Adrenal gland (tissue), 12 donors: Measurements from ENCODE around the gene SLMAP. TPM values are rescaled to one million over a fixed set of nuclear protein-coding genes. Genes with fewer than 3 reads are reported as not detected.

ENCODE experiments used
- DNase-seq, 7 donors: peaks; one replicate each; pipeline ENCODE4 v3.0.0-alpha.2; 2019 to 2020
- H3K27ac ChIP-seq, 5 donors: fragments of 200-600 bp; sonication (generic) in 4 of 5; 1 replicate in 3 of 5; 2 replicates in 2 of 5; pipeline versions ENCODE4 v1.5.1 to v1.8.0; 2016 to 2020; ENCODE audit warnings: mild to moderate bottlenecking in 1 of 5
- H3K27me3 ChIP-seq: fragments of 200-600 bp; 2 replicates; pipeline ENCODE4 v1.8.0; 2021
- H3K36me3 ChIP-seq, 2 donors: fragments of 200-600 bp; replicated peaks in 1 of 2; 1 replicate in 1 of 2; 2 replicates in 1 of 2; pipeline versions ENCODE4 v1.5.1 to v1.8.0; 2018 to 2022
- H3K4me1 ChIP-seq, 2 donors: fragments of 200-600 bp; replicated peaks in 1 of 2; 1 replicate in 1 of 2; 2 replicates in 1 of 2; pipeline versions ENCODE4 v1.5.1 to v1.8.0; 2018 to 2021
- H3K4me3 ChIP-seq, 4 donors: fragments of 200-600 bp; sonication (generic) in 3 of 4; one replicate each; pipeline ENCODE4 v1.5.1; 2016 to 2018
- H3K9me3 ChIP-seq, 3 donors: fragments of 200-600 bp; sonication (generic) in 1 of 3; replicated peaks in 1 of 3; 1 replicate in 2 of 3; 2 replicates in 1 of 3; pipeline versions ENCODE4 v1.5.1 to v1.8.0; 2016 to 2021
- POLR2A ChIP-seq, 2 donors: fragments of 450-650 bp; IDR thresholded peaks; one replicate each; pipeline ENCODE4 v1.6.1; 2017; ENCODE audit warnings: antibody characterized with exemption in 2 of 2, mild to moderate bottlenecking in 2 of 2, moderate library complexity in 1 of 2
- WGBS, 4 donors: extraction: QIAGEN DNeasy Blood & Tissue Kit in 2 of 4; methylation state at CpG; one replicate each; pipeline versions ENCODE4 v1.1.5 to v1.1.7; 2013 to 2017; 5-methylcytosine and 5-hydroxymethylcytosine counted together
- intact Hi-C, 2 donors: fragments of 100-400 bp; cut with DNase I; formaldehyde crosslinking; loops; one replicate each; pipeline versions ENCODE4 v1.14.1 to v1.15.0; 2022 to 2023
- polyA plus RNA-seq, 3 donors: library from polyadenylated mRNA; stranded (reverse); fragments of 200-250 nt in 2 of 3; fragments of 350-450 nt in 1 of 3; fragmentation: Illumina TruSeq in 1 of 3; extraction: RNeasy Lipid Tissue Mini Kit (QIAGEN cat#74804) in 1 of 3; gene quantifications; one replicate each; pipeline ENCODE4 v1.2.3, GENCODE V29; 2013 to 2014
- total RNA-seq, 9 donors: library from RNA; depleted of rRNA in 4 of 9; stranded (reverse); fragments of >200 nt in 4 of 9; fragments of 120-200 nt in 1 of 9; fragmentation: NEBNext Ultra II Directional in 1 of 9; extraction: Animal tissue kit (Norgen Biotek cat#: 25700) in 1 of 9; gene quantifications; one replicate each; pipeline versions ENCODE4 v1.1.0 to v1.2.4, GENCODE V29; 2013 to 2023
- TF ChIP-seq, protein P1 (sequence below), 6 experiments: fragments of 450-650 bp in 4 of 6; fragments of 200-600 bp in 2 of 6; sonication (generic) in 1 of 6; IDR thresholded peaks; 1 replicate in 5 of 6; 2 replicates in 1 of 6; pipeline versions ENCODE4 v1.5.1 to v1.8.0; 2016 to 2021; ENCODE audit warnings: antibody characterized with exemption in 6 of 6, mild to moderate bottlenecking in 2 of 6, moderate library complexity in 1 of 6
- donor health status: healthy with polysubstance abuse.
- donor health status: Bipolar disorder and iron deficiency.
- donor health status: DM: yes; HTN: yes; CAD: no.
- donor health status: DM: no; HTN: no; CAD: no.
- donor health status: DM: no; HTN: no; CAD: no.
- donor health status: DM: yes; HTN: yes; CAD: no.

The SLMAP gene
- total and polyA plus RNA-seq, 12 donors: 18.9 to 134 (median 87.5) TPM

- Histone ChIP-seq H3K27me3 (no peaks in the 10 kb centered on the region), H3K9me3 (no peaks in the 10 kb centered on the region), H3K4me1 (peaks cover 0 to 10% of the 10 kb centered on the region in 2 donors), H3K27ac (no peak overlapping the region), H3K36me3 (no peaks in the 10 kb centered on the region), H3K4me3 (no peak overlapping the region)
- no peak for TF ChIP-seq POLR2A (IDR thresholded peaks at IDR 0.05)
- TF ChIP-seq, protein P1, sequence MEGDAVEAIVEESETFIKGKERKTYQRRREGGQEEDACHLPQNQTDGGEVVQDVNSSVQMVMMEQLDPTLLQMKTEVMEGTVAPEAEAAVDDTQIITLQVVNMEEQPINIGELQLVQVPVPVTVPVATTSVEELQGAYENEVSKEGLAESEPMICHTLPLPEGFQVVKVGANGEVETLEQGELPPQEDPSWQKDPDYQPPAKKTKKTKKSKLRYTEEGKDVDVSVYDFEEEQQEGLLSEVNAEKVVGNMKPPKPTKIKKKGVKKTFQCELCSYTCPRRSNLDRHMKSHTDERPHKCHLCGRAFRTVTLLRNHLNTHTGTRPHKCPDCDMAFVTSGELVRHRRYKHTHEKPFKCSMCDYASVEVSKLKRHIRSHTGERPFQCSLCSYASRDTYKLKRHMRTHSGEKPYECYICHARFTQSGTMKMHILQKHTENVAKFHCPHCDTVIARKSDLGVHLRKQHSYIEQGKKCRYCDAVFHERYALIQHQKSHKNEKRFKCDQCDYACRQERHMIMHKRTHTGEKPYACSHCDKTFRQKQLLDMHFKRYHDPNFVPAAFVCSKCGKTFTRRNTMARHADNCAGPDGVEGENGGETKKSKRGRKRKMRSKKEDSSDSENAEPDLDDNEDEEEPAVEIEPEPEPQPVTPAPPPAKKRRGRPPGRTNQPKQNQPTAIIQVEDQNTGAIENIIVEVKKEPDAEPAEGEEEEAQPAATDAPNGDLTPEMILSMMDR (IDR thresholded peaks at IDR 0.05): no peak
- WGBS, 4 donors: 86 to 95% (median 92%) methylated on average over 5 of the region's 5 CpGs
- intact Hi-C loops: no loop called here
- DNase-seq: no peak
These were observed 16.1 kb upstream of the SLMAP start for GRCh38 chr3:57740027-57740426.

DNA sequence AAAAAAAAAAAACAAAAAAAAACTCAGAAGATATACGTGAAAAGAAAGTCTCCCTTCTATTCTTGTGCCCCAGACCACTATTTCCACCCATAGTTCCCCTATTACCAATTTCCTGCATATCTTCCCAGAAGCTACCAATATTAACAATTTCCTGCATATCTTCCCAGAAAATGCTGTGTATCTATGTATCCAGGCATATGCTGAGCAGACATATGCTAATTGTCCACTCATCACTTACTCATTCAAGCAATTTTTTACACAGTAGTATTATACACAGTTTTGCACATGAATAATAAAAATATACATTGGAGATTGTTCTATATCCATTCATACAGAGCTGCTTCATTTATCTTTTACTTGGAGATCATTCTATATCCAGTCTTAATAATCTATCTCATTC lies 12.6 kb upstream of the SLMAP start:
- no peak overlapping the region for H3K27ac ChIP-seq
- H3K4me1 ChIP-seq: peaks cover 0 to 4% of the 10 kb centered on the region in 2 donors
- 67 to 76% (median 72%) methylated on average over 1 of the region's 1 CpG for WGBS, 4 donors
- H3K4me3 ChIP-seq: no peak overlapping the region
- no peak for DNase-seq
- no peaks in the 10 kb centered on the region for H3K9me3 ChIP-seq
- no peaks in the 10 kb centered on the region for H3K27me3 ChIP-seq
- intact Hi-C loops: no loop called here
- TF ChIP-seq, protein P1 (IDR thresholded peaks at IDR 0.05): no peak
- TF ChIP-seq POLR2A (IDR thresholded peaks at IDR 0.05): no peak
- H3K36me3 ChIP-seq: no peaks in the 10 kb centered on the region

- no peak for TF ChIP-seq POLR2A (IDR thresholded peaks at IDR 0.05)
- TF ChIP-seq, protein P1 (IDR thresholded peaks at IDR 0.05): no peak
These were observed 11.0 kb upstream of the SLMAP start for GRCh38 chr3:57745101-57745500.

DNA sequence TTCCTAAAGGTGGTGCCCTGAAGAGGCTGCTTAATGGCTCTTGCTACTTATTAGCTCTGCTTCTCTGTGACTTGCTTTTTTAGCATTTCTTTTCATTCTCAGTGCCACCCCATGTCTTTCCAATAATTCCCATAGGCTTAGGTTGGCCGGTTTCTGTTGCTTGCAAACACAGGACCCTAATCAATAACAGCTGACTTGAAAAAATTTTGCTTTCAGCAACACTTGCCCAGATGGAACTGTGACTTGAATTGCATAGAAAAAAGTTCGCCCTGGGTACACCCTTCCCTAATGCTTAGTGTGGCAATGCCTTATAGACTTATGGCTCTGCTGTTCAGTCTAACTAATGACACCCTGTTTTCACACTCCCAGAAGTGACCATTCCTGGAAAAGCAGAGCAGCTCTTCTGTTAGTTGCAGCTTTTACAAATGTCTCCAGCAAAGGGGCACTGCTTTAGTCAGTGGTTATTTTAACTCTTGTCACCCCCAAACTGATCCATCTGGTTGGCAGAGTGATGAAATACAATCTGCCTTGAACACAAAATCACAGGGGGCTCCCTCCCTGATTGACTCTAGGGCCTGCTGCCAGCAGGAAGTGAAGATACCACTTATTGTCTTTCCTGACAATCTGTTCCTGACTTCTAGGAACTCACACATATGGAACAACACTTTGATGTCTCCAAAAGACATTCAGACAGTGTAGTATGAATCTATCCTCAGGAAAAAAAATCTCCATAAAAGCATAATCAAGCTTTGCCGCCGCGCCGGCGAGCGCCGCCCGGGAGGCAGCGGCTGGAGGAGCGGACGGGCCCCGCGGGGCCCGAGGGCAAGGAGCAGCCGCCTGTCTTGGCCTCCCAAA lies 9.7 kb upstream of the SLMAP start:
- no peaks in the 10 kb centered on the region for H3K4me1 ChIP-seq
- no peaks in the 10 kb centered on the region for H3K27me3 ChIP-seq

More at GRCh38 chr3:57745101-57745500, 11.0 kb upstream of the SLMAP start:
- no peaks in the 10 kb centered on the region for H3K36me3 ChIP-seq
- H3K9me3 ChIP-seq: no peaks in the 10 kb centered on the region
- no peak overlapping the region for H3K4me3 ChIP-seq
- no peaks in the 10 kb centered on the region for H3K27me3 ChIP-seq
- H3K27ac ChIP-seq: no peak overlapping the region
- intact Hi-C loops: no loop called here
- no peaks in the 10 kb centered on the region for H3K4me1 ChIP-seq
- WGBS, 4 donors: 91 to 95% (median 94%) methylated on average over 3 of the region's 3 CpGs
- no peak for DNase-seq

More for the DNA sequence above, 9.7 kb upstream of the SLMAP start:
- no peak for DNase-seq
- WGBS, 4 donors: 83 to 98% (median 95%) methylated on average over 2 to 17 of the region's 17 CpGs
- Histone ChIP-seq H3K9me3 (no peaks in the 10 kb centered on the region), H3K4me3 (no peak overlapping the region), H3K36me3 (no peaks in the 10 kb centered on the region), H3K27ac (no peak overlapping the region)
- intact Hi-C loops: no loop called here
- TF ChIP-seq POLR2A (IDR thresholded peaks at IDR 0.05): no peak
